Measurements from ENCODE around the gene CASP8AP2.
A peak's percentile ranks its signal among the peaks of the same experiment; 100 is the strongest.
"Not testable (repeated sequence)": the region's sequence is repeated elsewhere in the genome, so short reads cannot be mapped to it uniquely, and the experiment has no call there.

Gene CASP8AP2

DNA sequence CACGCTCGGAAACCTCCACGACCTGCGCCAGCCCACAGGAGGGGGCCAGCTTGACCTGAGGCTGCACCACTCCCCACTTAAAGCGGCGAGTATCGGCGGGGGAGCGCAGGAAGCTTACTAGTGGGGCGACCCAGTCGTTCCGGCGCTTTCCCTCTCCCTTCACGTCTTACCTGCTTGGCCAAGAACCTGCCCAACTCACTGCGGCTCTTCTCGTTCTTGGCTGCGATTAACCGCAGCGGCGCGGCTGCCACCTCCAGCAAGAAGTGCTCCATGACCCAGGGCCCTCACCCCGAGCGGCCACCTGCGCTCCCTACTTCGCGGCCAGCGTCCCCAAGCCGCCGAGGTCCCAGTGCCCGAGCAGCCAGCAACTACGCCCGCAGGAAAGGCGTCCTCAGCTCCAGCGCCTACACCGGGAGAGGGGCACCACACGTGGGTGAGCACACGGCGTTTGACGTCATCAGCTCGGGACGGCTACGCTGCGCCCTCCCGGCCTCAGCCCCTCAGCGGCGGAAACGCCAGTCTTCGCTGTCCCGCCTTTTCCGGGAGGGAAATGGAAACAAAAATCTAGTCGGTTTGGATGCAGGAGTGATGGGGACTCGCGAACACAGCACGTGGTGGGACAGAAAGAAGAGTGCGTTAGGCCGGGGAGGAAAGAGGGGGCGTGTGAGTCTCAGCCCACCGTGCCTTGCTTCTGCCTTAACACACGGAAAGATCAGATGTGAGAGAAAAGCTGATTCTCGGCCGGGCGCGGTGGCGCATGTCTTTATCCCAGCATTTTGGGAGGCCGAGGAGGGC is 10.1 kb upstream of the CASP8AP2 start, which contains the start of gene MDN1:
TSS of gene MDN1 (minus strand) at position 459 of the 795 bp plus-strand sequence. CDS start at position 272, 187 bp downstream.
- peak; percentile 32 to 93 (median 81) for DNase-seq

DNA sequence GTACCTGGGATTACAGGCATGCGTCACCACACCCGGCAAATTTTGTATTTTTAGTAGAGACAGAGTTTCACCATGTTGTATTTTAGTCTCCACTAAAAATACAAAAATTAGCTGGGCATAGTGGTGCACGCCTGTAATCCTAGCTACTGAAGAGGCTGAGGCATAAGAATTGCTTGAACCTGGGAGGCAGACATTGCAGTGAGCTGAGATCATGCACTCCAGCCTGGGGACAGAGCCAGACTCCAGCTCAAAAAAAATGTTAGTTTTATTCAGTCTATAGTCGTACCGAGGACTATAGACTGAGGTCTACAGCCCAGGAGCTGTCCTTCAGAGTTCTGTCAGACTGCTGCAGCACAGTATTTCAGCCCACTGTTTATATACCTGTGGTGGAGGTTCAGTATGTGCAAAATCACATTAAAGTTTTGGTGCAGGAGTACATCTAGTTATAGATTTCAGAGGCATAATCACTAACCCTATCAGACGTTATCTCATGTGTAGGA is 3.6 kb upstream of the CASP8AP2 start:
- DNase-seq, result no peak

DNA sequence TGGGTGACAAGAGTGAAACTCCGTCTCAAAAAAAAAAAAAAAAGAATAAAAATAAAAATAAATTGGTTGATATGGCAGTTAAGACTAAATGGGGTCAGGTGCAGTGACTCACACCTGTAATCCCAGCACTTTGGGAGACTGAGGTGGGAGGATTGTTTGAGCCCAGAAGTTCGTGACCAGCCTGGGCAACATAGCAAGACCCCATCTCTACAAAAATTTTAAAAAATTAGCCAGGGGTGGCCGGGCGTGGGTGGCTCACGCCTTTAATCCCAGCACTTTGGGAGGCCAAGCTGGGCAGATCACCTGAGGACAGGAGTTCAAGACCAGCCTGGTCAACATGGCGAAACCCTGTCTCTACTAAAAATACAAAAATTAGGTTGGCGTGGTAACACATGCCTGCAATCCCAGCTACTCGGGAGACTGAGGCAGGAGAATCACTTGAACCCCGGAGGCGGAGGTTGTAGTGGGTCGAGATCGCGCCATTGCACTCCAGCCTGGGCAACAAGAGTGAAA is 1.1 kb upstream of the CASP8AP2 start:
- DNase-seq, result not testable (repeated sequence)

DNA sequence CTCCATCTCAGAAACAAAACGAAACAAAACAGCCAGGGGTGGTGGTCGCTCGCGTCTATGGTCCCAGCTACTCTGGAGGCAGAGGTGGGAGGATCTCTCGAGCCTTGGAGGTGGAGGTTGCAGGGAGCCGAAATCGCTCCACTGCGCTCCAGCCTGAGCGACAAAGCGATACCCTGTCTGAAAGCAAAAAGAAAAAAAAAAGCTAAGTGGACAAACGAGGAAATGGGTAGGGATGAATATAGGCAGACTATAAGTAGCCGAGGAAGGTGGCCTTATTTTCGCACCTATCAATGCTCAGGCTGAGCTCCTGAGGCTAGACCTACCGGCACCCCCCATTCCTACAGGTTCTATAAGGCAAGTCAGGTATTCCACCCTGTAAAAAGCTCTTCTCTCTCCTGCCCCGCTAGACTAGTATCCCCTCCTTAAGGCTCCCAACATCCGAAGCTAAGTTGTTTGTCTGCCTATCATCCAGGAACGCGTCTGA is 650 bp upstream of the CASP8AP2 start:
- peak in 3 of 56 donors; percentile 1 to 50 (median 29) for DNase-seq

DNA sequence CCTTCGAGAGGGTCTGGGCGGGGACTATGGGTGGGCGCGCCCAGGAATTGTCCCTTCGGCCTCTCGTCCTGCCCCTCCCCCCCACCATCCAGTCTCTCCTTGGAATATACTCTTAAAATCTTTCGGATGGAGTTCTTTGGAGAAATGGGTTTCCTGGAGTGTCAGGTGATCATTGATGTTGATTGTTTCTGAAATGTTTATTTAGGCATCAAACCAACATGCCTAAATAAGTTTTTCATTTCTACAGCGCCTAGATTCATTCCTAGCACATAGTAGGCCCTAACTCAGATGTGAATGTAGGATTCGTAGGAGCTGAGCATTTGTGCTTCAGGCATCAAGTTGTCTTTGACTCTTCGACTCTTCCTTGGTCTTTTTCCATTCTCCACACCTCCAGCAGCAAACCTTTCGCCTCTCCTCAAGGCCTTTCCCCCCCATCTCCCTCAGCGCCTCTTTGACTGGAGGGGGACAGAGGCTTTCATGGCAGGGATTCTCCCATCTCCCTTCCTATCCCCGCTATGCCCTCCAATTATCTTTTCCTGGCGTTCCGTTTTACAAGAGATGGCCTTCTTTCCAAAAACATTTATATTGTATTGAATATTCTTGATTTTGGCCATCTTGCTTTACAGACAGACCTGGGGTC is 610 bp downstream of the CASP8AP2 start:
- DNase-seq, result no peak

DNA sequence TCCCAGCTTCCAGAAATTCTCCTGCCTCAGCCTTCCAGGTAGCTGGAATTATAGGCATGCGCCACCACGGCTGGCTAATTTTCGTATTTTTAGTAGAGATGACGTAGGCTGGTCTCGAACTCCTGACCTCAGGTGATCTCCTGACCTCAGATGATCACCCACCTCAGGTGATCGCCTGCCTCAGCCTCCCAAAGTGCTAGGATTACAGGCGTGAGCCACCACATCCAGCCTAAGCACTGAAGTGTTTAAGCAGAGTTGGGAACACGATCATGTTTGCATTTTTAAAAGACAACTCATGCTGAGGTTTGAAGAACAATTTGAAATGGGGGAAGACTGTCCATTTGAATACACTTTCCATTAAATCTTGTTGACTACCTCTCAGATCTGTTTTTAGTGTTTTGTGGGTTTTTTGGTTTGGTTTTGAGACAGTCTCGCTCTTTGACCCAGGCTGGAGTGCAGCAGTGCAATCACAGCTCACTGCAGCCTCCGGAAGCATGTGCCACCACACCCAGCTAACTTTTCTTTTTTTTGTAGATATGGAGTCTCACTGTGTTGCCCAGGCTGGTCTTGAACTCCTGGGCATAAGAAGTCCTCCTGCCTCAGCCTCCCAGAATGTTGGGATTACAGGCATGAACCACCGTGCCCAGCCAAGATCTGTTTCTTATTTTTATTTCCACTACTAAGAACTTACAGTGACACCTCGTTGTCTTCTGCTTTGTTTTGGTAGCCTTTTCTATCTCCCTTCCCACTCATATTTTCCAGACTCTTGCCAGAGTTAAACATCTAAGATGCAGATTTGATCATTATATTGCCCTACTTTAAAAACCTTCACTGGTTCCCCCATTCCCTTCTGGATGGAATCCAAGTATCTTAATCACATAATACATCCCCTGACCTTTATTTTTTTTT is 5.5 kb downstream of the CASP8AP2 start:
- no peak for DNase-seq

DNA sequence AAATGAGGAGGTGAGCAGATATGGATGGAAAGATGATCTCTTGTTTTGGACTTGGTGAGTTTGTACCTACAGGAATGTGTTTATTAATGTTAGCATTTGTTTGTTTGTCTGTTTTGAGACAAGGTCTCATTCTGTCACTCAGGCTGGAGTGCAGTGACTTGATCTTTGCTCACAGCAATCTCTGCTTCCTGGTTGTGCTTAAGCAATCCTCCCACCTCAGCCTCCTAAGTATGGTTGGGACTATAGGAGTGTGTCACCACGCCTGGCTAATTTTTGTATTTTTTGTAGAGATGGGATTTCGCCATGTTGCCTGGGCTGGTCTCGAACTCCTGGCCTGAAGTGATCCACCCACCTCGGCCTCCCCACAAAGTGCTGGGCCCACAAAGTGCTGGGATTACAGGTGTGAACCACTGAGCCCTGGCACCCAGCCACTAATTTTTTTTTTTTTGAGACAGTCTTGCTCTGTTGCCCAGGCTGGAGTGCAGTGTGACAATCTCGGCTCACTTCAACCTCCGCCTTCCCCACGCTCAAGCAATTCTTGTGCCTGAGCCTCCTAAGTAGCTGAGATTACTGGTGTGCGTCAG is 7.1 kb downstream of the CASP8AP2 start:
- no peak for DNase-seq

DNA sequence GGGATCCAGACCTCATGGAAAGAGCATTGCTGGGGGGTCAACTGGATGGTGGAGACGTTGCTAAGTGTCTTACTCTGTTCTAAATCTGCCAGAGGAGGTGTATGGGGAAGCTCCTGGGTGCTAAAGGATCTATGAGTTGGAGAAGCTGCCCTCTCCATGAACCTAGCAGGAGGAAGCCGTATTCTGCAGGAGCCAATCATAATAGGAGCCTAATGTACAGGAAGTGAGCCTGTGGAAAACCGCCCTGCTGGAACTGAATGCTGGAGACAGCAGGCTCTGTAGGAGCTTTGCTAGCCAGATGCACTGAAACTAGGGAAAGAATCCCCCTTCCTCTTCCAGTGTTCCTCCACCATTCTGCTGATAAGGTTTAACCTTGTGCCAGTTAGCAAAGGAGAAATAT is 10.9 kb downstream of the CASP8AP2 start:
- DNase-seq, result no peak

DNA sequence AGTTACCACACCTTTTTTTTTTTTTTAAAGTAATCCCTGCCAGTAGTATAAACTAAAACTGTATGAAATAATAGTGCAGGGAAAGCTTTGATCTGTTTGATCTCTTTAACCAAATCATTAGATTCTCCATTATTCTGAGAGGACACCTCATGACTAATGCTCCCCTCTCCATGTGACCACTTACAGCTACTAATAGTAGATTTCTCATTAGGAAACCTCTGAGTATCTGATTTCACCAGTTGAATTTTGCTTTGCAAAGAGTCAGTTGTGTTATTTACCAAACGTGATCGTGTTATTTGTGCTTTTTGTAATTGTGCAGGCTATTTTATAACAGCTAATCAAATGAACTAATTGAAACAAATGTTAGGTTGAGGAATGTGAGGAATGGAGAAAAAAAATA is 12.5 kb downstream of the CASP8AP2 start:
- no peak for DNase-seq

DNA sequence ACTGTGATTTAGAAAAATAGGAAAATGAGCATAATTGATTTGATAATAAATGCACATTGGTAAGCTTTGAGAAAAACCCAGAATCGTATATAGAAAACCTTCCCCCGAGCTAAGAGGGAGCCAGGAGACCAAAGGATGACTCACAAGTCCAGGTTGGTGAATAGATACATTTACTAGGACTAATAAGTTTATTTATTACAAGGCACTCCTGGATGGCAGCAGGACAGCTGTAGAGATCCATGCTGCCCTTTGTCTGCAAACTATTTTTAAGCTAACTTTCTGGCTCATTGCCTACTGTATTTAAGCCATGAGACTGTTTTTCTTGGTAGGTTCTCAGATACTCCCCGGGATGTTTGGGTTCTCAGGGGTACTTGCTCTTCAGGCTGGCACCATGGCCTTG is 13.4 kb downstream of the CASP8AP2 start:
- DNase-seq, result no peak

DNA sequence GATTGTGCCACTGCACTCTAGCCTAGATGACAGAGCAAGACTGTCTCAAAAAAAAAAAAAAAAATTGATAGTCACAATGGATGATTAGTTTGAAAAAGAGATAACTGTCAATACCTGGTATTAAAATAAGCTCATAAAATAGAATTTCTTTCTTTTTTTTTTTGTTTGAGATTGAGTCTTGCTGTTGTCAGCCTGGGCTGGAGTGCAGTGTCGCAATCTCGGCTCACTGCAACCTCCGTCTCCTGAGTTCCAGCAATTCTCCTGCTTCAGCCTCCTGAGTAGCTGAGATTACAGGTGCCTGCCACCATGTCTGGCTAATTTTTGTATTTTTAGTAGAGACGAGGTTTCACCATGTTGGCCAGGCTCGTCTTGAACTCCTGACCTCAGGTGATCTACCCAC is 17.8 kb downstream of the CASP8AP2 start:
- DNase-seq, result not testable (repeated sequence)

DNA sequence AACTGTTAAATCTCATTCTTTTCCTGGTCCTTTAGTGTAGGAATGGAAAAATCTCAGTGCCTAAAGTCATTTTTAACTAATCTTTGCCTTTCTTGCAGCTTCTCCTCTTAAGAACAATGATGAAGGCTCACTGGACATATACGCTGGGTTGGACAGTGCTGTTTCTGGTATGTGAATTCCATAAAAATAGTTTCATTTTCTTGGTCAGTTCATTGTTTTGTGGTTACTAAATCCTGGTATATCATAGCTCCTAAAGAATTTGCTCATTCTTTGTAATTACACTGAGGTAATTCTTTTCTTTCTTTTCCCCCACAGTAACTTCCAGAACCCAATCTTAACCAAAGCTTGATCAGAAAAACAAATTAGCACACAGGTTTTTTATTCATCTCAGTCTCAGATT is 23.4 kb downstream of the CASP8AP2 start:
- no peak for DNase-seq

DNA sequence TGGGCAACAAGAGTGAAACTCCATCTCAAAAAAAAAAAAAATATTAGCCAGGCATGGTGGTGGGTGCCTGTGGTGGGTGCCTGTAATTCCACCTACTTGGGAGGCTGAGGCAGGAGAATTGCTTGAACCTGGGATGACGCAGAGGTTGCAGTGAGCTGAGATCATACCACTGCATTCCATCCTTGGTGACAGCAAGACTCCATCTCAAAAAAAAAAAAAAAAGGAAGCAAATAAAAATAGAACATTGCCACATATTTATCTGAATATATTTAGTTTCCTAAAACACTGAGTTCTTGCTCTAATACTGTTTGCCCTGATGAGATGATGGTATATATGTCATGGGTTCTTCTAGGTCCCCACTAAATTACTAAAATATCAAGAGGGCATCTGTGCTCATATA is 28.4 kb downstream of the CASP8AP2 start:
- no peak for DNase-seq

DNA sequence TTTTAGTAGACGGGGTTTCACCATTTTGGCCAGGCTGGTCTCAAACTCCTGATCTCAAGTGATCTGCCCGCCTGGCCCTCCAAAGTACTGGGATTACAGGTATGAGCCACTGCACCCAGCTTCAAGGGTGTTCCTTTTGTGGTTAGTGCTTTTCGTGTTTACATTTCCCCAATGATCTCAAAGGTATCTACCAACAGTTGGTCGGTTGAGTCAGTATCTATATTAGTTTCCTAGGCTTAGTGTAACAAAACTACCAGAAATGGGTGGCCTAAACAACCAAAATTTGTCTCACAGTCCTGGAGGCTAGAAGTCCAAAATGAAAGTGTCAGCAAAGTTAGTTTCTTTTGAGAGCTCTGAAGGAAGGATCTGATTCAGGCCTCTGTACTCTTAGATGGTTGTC is 30.1 kb downstream of the CASP8AP2 start:
- no peak for DNase-seq

DNA sequence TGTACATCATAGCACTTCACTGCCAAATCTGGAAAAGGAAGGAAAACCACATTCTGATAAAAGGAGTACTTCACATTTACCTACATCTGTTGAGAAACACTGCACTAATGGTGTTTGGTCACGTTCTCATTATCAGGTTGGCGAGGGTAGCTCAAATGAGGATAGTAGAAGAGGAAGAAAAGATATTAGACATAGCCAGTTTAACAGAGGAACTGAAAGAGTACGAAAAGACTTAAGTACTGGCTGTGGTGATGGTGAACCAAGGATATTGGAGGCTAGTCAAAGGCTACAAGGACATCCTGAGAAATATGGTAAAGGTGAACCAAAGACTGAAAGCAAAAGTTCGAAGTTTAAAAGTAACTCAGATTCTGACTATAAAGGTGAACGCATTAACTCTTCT is 32.6 kb downstream of the CASP8AP2 start:
- no peak for DNase-seq

DNA sequence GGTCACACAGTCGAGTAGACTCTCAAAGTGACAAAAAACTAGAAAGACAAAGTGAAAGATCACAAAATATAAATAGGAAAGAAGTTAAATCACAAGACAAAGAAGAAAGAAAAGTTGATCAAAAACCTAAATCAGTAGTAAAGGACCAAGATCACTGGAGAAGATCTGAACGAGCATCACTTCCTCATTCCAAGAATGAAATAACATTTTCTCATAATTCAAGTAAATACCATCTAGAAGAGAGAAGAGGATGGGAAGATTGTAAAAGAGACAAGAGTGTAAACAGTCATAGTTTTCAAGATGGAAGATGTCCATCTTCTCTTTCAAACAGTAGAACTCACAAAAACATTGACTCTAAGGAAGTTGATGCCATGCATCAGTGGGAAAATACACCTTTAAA is 33.0 kb downstream of the CASP8AP2 start:
- DNase-seq, result no peak

DNA sequence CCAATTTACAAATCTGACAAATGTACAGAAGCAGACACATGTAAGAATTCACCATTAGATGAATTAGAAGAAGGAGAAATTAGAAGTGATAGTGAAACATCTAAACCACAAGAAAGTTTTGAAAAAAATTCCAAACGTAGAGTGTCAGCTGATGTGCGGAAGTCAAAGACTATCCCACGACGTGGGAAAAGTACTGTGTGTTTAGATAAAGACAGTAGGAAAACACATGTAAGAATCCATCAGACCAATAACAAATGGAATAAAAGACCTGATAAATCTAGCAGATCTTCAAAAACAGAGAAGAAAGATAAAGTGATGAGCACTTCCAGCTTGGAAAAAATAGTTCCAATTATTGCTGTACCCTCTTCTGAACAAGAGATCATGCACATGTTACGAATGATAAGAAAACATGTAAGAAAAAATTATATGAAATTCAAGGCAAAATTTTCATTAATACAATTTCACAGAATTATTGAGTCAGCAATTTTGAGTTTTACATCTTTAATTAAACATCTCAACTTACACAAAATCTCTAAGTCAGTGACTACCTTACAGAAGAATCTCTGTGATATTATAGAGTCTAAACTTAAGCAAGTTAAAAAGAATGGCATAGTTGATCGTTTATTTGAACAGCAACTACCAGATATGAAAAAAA is 36.5 kb downstream of the CASP8AP2 start:
- DNase-seq, result no peak

DNA sequence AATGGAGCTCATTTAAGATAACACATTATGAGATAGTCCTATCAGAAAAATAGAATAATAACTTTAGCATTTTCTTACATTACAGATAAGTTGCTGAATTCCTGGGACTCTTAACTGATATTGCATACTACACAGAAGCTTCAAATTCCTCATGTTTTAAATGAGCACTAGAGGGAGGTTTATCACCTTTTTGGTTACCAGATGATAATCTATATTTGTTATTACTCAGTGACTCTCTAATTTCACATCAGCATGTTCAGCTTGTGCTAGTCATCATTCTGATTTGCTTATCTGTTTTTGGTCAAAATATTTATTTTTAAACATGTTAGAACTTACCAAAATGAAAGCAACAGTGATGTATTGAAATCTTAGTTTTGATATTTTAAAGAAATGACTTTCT is 44.0 kb downstream of the CASP8AP2 start:
- DNase-seq, result no peak

DNA sequence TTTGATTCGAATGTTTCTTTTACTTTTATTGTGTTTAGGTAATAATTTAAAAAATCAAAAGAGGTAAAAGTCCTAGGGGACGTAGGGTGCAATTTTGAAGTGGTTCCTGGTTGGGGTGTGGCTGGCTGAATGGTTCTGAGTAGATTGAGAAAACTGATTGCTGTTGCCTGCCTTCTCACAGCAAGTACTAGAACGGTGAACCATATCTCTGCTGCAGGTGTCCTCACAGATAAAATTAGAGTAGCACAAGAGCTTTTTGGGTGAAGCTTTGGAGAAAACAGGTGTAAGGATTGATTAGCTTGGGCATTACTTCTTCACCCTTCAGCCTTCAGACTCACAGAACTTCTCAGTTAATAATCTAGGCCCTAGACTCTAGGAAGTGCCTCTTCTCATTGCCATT is 44.8 kb downstream of the CASP8AP2 start:
- no peak for DNase-seq

DNA sequence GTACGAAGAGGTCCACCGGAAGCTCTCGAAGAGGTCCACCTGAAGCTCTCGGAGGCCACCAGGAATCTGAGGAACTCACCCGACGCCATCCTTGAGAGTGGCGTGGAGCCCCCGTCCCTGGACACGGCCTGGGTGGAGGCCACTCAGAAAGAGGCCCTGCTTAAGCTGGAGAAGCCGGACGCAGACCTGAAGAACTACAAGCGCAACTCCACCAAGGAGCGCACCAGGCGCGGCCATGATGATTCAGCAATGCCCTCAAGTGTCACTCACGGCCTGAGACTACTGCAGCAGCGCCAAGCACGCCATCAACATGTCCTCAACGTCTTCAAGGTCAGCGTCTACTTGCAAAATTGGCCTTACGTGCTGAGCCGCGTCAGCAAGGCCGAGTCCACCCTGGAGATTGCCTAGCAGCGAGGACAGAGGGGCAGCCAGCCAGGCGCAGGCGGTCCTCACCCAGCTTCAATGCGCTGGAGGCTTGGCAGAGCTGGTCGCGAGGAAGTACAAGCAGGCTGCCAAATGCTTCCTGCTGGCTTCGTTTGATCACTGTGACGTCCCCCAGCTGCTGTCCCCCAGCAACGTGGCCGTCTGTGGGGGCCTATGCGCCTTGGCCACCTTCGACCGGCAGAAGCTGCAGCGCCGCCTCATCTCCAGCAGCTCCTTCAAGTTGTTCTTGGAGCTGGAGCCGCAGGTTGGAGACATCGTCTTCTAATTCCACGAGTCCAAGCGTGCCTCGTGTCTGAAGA is 56.9 kb downstream of the CASP8AP2 start:
- DNase-seq, result no peak

Measured in amygdala (tissue), 56 donors.